Activated naive CD4-positive, alpha-beta T cell treated with anti-CD3 and anti-CD28 coated beads, Interleukin-2, amount 50 U/mL, for 24 hours (primary cell): ENCODE measurements around the gene NDC80.
A peak's percentile ranks its signal among the peaks of the same experiment; 100 is the strongest.
"Not testable (repeated sequence)": the region's sequence is repeated elsewhere in the genome, so short reads cannot be mapped to it uniquely, and the experiment has no call there.

ENCODE experiments used
- H3K27ac Mint-ChIP-seq: one replicate; pipeline ENCODE4 v1.8.0; 2021; ENCODE audit warnings: mild to moderate bottlenecking, mixed read lengths
- H3K27me3 Mint-ChIP-seq: one replicate; pipeline ENCODE4 v1.8.0; 2021; ENCODE audit warnings: mixed read lengths
- H3K36me3 Mint-ChIP-seq: one replicate; pipeline ENCODE4 v1.8.0; 2021; ENCODE audit warnings: mixed read lengths
- H3K4me1 Mint-ChIP-seq: one replicate; pipeline ENCODE4 v1.8.0; 2021; ENCODE audit warnings: mixed read lengths
- H3K4me3 Mint-ChIP-seq: one replicate; pipeline ENCODE4 v1.8.0; 2021; ENCODE audit warnings: mild to moderate bottlenecking, mixed read lengths
- H3K9me3 Mint-ChIP-seq: one replicate; pipeline ENCODE4 v1.8.0; 2021; ENCODE audit warnings: mixed read lengths

The NDC80 gene

GRCh38 chr18:2636126-2636631 is 64.8 kb downstream of the NDC80 start:
- H3K27me3 Mint-ChIP-seq: no peaks in the 10 kb centered on the region
- peak overlapping the region; percentile 85 for H3K4me3 Mint-ChIP-seq
- H3K36me3 Mint-ChIP-seq: peaks cover 3% of the 10 kb centered on the region
- H3K4me1 Mint-ChIP-seq: peaks cover 98% of the 10 kb centered on the region
- peak overlapping the region; percentile 99 for H3K27ac Mint-ChIP-seq
- peaks cover 12% of the 10 kb centered on the region for H3K9me3 Mint-ChIP-seq

DNA sequence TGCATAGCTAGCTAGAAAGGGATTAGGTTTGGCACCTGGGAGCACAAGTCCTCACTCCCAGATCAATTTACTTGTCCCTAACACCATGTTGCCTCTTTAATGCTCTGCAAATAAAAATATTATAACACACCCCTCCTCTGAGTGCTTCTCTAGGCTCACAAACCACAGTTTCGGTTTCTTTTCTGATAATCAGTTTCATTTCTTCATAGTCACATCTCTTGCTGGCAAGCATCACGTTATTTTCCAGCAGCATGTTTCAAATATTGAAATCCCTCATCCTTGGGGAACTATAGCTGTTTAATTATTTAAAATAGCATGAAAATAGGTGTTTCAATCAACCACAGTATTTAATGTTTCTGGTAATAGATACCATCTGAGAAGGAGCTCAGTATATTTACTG is 70.3 kb downstream of the NDC80 start:
- peak overlapping the region; percentile 91 for H3K4me3 Mint-ChIP-seq
- H3K36me3 Mint-ChIP-seq: no peaks in the 10 kb centered on the region
- no peaks in the 10 kb centered on the region for H3K27me3 Mint-ChIP-seq
- H3K4me1 Mint-ChIP-seq: peaks cover 54% of the 10 kb centered on the region
- H3K27ac Mint-ChIP-seq: peak overlapping the region; percentile 99
- H3K9me3 Mint-ChIP-seq: no peaks in the 10 kb centered on the region

DNA sequence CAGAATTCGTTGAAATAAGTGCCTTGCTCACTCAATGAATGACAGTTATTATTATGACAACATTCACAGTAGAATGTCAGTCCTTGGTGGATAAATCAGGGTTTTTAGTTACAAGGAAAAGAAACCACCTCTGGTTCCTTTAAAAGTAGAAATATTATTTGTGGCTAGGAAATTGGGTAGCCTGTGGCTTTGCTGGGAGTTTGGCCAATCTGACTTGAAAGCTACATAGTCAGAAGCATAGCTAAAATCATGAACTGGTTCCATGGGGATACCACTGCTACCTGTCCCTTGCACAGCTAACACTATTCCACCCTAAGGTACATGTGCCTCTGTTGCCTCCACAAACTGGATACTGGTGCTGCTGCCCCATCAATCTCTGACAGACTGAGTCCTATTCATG is 71.4 kb downstream of the NDC80 start:
- H3K36me3 Mint-ChIP-seq: no peaks in the 10 kb centered on the region
- peaks cover 49% of the 10 kb centered on the region for H3K4me1 Mint-ChIP-seq
- no peak overlapping the region for H3K27ac Mint-ChIP-seq
- no peaks in the 10 kb centered on the region for H3K9me3 Mint-ChIP-seq
- no peak overlapping the region for H3K4me3 Mint-ChIP-seq
- H3K27me3 Mint-ChIP-seq: no peaks in the 10 kb centered on the region

DNA sequence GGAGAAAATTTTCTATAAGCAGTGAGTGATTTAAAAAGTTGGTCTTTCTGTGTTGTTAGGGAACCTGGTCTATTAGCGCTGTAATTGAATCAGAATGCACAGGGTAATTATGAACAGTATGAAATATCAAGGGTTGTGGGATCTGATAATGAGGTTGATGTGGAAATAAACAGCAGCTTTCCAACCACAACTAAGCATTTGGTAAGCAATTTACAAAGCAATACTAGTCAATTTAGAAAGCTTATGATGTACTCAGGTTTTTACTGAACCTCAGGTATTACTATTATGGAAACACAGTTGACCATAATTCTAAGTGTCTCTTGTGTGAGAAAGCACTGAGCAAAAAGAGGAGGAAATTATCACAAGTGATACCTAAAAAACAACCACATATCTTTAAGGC is 73.2 kb downstream of the NDC80 start:
- Mint-ChIP-seq H3K27ac (no peak overlapping the region), H3K9me3 (no peaks in the 10 kb centered on the region), H3K4me1 (peaks cover 31% of the 10 kb centered on the region), H3K27me3 (no peaks in the 10 kb centered on the region), H3K4me3 (no peak overlapping the region), H3K36me3 (no peaks in the 10 kb centered on the region)

- Mint-ChIP-seq H3K36me3 (no peaks in the 10 kb centered on the region), H3K27me3 (no peaks in the 10 kb centered on the region), H3K4me3 (no peak overlapping the region), H3K9me3 (no peaks in the 10 kb centered on the region), H3K27ac (no peak overlapping the region), H3K4me1 (peaks cover 36% of the 10 kb centered on the region)
These were observed 80.6 kb downstream of the NDC80 start for GRCh38 chr18:2651981-2652380.

- H3K4me1 Mint-ChIP-seq: peaks cover 40% of the 10 kb centered on the region
- peaks cover 5% of the 10 kb centered on the region for H3K36me3 Mint-ChIP-seq
- H3K9me3 Mint-ChIP-seq: no peaks in the 10 kb centered on the region
- H3K4me3 Mint-ChIP-seq: peak overlapping the region; percentile 95
- no peak overlapping the region for H3K27ac Mint-ChIP-seq
- H3K27me3 Mint-ChIP-seq: no peaks in the 10 kb centered on the region
These were observed 82.1 kb downstream of the NDC80 start for GRCh38 chr18:2653467-2653866.

GRCh38 chr18:2654169-2654927 is 83.0 kb downstream of the NDC80 start:
- H3K36me3 Mint-ChIP-seq: peaks cover 5% of the 10 kb centered on the region
- peak overlapping the region; percentile 95 for H3K4me3 Mint-ChIP-seq
- H3K4me1 Mint-ChIP-seq: peaks cover 44% of the 10 kb centered on the region
- H3K9me3 Mint-ChIP-seq: no peaks in the 10 kb centered on the region
- H3K27me3 Mint-ChIP-seq: no peaks in the 10 kb centered on the region
- H3K27ac Mint-ChIP-seq: peak overlapping the region; percentile 97

DNA sequence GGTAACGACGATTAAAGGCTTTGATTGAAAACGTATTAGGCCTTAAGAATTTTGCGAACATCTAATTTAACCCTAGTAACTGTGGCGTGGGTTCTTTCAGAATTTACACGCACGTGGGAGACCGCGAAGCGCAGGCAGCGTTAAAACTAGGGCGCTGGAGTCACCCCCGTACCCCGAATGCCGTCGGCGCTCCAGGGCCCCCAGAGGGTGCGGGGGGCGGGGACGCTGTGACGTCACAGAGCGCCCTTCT is 83.5 kb downstream of the NDC80 start:
- H3K27me3 Mint-ChIP-seq: no peaks in the 10 kb centered on the region
- peaks cover 48% of the 10 kb centered on the region for H3K4me1 Mint-ChIP-seq
- peaks cover 7% of the 10 kb centered on the region for H3K36me3 Mint-ChIP-seq
- H3K9me3 Mint-ChIP-seq: no peaks in the 10 kb centered on the region
- peak overlapping the region; percentile 95 for H3K4me3 Mint-ChIP-seq
- H3K27ac Mint-ChIP-seq: peak overlapping the region; percentile 97

GRCh38 chr18:2655178-2655953 is 84.0 kb downstream of the NDC80 start, which contains the start of gene SMCHD1:
Gene SMCHD1 (plus strand): TSS chr18:2655726. CDS start chr18:2656076, 350 bp downstream.
- peaks cover 7% of the 10 kb centered on the region for H3K36me3 Mint-ChIP-seq
- H3K4me3 Mint-ChIP-seq: peak within 1 kb of the TSS; percentile 95
- H3K4me1 Mint-ChIP-seq: peaks cover 48% of the 10 kb centered on the region
- no peaks in the 10 kb centered on the region for H3K9me3 Mint-ChIP-seq
- no peaks in the 10 kb centered on the region for H3K27me3 Mint-ChIP-seq
- peak within 1 kb of the TSS; percentile 97 for H3K27ac Mint-ChIP-seq

DNA sequence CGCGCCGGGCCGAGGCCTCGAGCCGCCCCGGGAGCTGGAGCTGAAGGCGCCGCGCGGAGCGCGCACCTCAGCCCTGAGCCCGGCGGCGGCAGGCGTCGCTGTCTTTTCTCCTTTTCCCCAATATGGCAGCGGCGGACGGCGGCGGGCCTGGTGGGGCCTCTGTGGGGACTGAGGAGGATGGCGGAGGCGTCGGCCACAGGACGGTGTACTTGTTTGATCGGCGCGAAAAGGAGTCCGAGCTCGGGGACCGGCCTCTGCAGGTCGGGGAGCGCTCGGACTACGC is 84.5 kb downstream of the NDC80 start:
- peaks cover 9% of the 10 kb centered on the region for H3K36me3 Mint-ChIP-seq
- H3K9me3 Mint-ChIP-seq: no peaks in the 10 kb centered on the region
- peak overlapping the region; percentile 91 for H3K27ac Mint-ChIP-seq
- H3K4me1 Mint-ChIP-seq: peaks cover 49% of the 10 kb centered on the region
- H3K4me3 Mint-ChIP-seq: peak overlapping the region; percentile 95
- H3K27me3 Mint-ChIP-seq: no peaks in the 10 kb centered on the region

GRCh38 chr18:2656237-2656980 is 85.1 kb downstream of the NDC80 start:
- peak overlapping the region; percentile 96 for H3K27ac Mint-ChIP-seq
- H3K36me3 Mint-ChIP-seq: peaks cover 11% of the 10 kb centered on the region
- no peaks in the 10 kb centered on the region for H3K27me3 Mint-ChIP-seq
- H3K4me1 Mint-ChIP-seq: peaks cover 51% of the 10 kb centered on the region
- H3K9me3 Mint-ChIP-seq: no peaks in the 10 kb centered on the region
- H3K4me3 Mint-ChIP-seq: peak overlapping the region; percentile 95

DNA sequence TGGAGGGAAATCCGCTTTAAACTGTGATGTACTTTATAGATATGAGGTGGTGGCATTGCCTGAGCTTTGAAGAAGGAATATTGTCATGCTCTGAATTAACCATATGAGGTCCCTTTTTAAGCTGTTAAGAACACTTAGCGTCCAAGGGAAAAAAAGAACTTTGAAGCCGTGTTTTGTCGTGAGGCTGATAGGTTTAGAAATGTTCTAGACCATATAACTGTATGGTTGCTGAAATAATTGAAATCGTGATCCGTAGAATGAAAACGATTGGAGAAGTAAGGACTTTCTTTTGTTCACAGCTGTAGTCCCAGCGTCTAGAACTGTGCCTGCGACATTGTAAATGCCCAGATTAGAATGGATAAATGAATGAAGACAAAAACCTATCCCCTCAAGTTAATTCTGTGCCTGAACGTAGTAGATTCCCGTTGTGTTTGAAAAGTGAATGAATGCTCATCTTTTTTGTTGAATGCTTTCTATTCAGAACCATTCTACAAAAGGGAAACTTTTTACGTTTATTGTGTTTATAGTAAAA is 85.7 kb downstream of the NDC80 start:
- Mint-ChIP-seq H3K36me3 (peaks cover 11% of the 10 kb centered on the region), H3K27me3 (no peaks in the 10 kb centered on the region), H3K9me3 (no peaks in the 10 kb centered on the region), H3K4me1 (peaks cover 51% of the 10 kb centered on the region), H3K4me3 (peak overlapping the region; percentile 95), H3K27ac (peak overlapping the region; percentile 96)

GRCh38 chr18:2657788-2658458 is 86.6 kb downstream of the NDC80 start:
- Mint-ChIP-seq H3K36me3 (peaks cover 14% of the 10 kb centered on the region), H3K27me3 (no peaks in the 10 kb centered on the region), H3K27ac (peak overlapping the region; percentile 98), H3K9me3 (no peaks in the 10 kb centered on the region), H3K4me3 (peak overlapping the region; percentile 96), H3K4me1 (peaks cover 54% of the 10 kb centered on the region)

- H3K27me3 Mint-ChIP-seq, H3K9me3 Mint-ChIP-seq, H3K27ac Mint-ChIP-seq: not testable (repeated sequence)
- H3K4me1 Mint-ChIP-seq: peaks cover 62% of the 10 kb centered on the region
- peaks cover 25% of the 10 kb centered on the region for H3K36me3 Mint-ChIP-seq
- peak overlapping the region; percentile 66 for H3K4me3 Mint-ChIP-seq
These were observed 89.5 kb downstream of the NDC80 start for GRCh38 chr18:2660849-2661248.

- Mint-ChIP-seq H3K36me3 (peaks cover 28% of the 10 kb centered on the region), H3K4me3 (peak overlapping the region; percentile 23), H3K4me1 (peaks cover 77% of the 10 kb centered on the region)
- not testable (repeated sequence) for H3K9me3 Mint-ChIP-seq, H3K27ac Mint-ChIP-seq, H3K27me3 Mint-ChIP-seq
These were observed 90.9 kb downstream of the NDC80 start for GRCh38 chr18:2662288-2662687.
